IPS-NIHi7 (cell line): ENCODE measurements around the gene PSMD9.

Experiments
- DNase-seq: peaks from one replicate; pipeline ENCODE4 v3.0.0; 2012; ENCODE audit warnings: mixed read lengths; ENCODE audit errors: extremely low spot score

The PSMD9 gene

GRCh38 chr12:121955258-121956237 lies 67.0 kb downstream of the PSMD9 start:
- peak; percentile 52 for DNase-seq

GRCh38 chr12:121957861-121958515 lies 69.4 kb downstream of the PSMD9 start:
- DNase-seq = no peak

GRCh38 chr12:121958541-121959240 lies 70.1 kb downstream of the PSMD9 start:
- no peak for DNase-seq

- no peak for DNase-seq
These were observed 72.0 kb downstream of the PSMD9 start for GRCh38 chr12:121960541-121960940.

DNA sequence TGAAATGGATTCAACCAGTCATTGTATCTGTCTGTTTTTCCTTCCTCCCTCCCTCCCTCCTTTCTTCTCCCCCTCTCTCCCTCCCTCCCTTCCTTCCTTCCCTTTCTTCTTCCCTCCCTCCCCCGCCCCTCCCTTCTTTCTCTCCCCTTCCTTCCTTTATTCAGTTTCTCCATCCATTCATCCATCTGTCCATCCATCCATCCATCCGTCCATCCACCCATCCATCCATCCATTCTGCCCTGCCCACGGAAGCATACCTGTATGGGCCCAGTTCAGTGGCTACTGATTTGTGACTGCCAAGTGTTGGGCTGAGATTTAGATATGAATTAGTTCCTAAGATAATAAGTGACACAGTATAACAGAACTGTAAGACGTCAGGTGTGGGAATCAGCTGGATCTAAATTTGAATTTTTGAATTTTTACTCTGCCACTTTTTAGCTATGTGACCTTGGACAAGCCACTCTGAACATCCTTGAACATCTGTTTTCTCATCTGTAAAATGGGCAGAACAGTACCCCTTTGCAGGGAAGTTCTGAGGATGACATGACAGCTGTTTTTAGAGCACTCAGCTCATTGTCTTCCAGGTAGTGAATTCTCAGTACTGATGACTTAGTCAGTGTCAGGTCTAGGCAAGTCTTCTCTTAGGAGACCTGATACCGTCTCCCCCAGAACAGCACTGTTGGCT lies 72.7 kb downstream of the PSMD9 start:
- DNase-seq = no peak

- no peak for DNase-seq
These were observed 74.9 kb downstream of the PSMD9 start for GRCh38 chr12:121963341-121964018.

GRCh38 chr12:121964813-121965643 lies 76.4 kb downstream of the PSMD9 start:
- DNase-seq = no peak

- no peak for DNase-seq
These were observed 78.4 kb downstream of the PSMD9 start for GRCh38 chr12:121966959-121967358.
